Neural cell (in vitro differentiated cells): Measurements from ENCODE around the gene UBE2E3. TPM values are rescaled to one million over a fixed set of nuclear protein-coding genes. Genes with fewer than 3 reads are reported as not detected.

Experiments
- H2AFZ ChIP-seq: fragments of 200-600, 300-800 bp; sonication (generic), shearing (Covaris generic); 2 replicates; pipeline ENCODE4 v1.6.0; 2014; ENCODE audit warnings: low read depth, mild to moderate bottlenecking, antibody characterized with exemption, low read length, moderate library complexity
- H3F3A ChIP-seq: fragments of 200-600 bp; shearing (Covaris generic); 2 replicates; pipeline ENCODE4 v1.6.1; 2016; ENCODE audit warnings: mild to moderate bottlenecking, moderate library complexity, mixed read lengths, antibody characterized with exemption, low read length; ENCODE audit not compliant: insufficient read depth, poor library complexity, severe bottlenecking
- H3K27ac ChIP-seq: fragments of 200-600, 300-800 bp; sonication (generic), shearing (Covaris generic); 2 replicates; pipeline ENCODE4 v1.5.1; 2014; ENCODE audit warnings: mild to moderate bottlenecking, low read length, moderate library complexity
- H3K27me3 ChIP-seq: fragments of 300-800, 200-600 bp; sonication (generic), shearing (Covaris generic); 2 replicates; pipeline ENCODE4 v1.6.0; 2014; ENCODE audit warnings: mild to moderate bottlenecking, low read depth, low read length, moderate library complexity; ENCODE audit not compliant: insufficient read depth
- H3K36me3 ChIP-seq: fragments of 300-800, 200-600 bp; sonication (generic), shearing (Covaris generic); 2 replicates; pipeline ENCODE4 v1.5.1; 2014; ENCODE audit warnings: mild to moderate bottlenecking, antibody characterized with exemption, low read length, moderate library complexity; ENCODE audit not compliant: insufficient read depth
- H3K4me2 ChIP-seq: fragments of 300-800, 200-600 bp; sonication (generic), shearing (Covaris generic); 2 replicates; pipeline ENCODE4 v1.6.0; 2014; ENCODE audit warnings: mild to moderate bottlenecking, low read length
- H3K4me3 ChIP-seq: fragments of 300-800, 200-600 bp; sonication (generic), shearing (Covaris generic); 2 replicates; pipeline ENCODE4 v1.5.1; 2014; ENCODE audit warnings: mild to moderate bottlenecking, low read length, moderate library complexity
- H3K79me2 ChIP-seq: fragments of 200-600 bp; shearing (Covaris generic); replicated peaks from 2 replicates; pipeline ENCODE4 v1.6.0; 2014; ENCODE audit warnings: mild to moderate bottlenecking, low read length, moderate library complexity; ENCODE audit not compliant: insufficient read depth
- H3K9ac ChIP-seq: fragments of 300-800, 200-600 bp; sonication (generic), shearing (Covaris generic); 2 replicates; pipeline ENCODE4 v1.6.1; 2016; ENCODE audit warnings: mild to moderate bottlenecking, low read length, mixed read lengths
- H3K9me2 ChIP-seq: fragments of 200-600 bp; shearing (Covaris generic); 2 replicates; pipeline ENCODE4 v1.6.1; 2016; ENCODE audit warnings: mild to moderate bottlenecking, low read length, mixed read lengths; ENCODE audit not compliant: insufficient read depth
- H3K9me3 ChIP-seq: fragments of 200-600, 300-800 bp; sonication (generic), shearing (Covaris generic); 2 replicates; pipeline ENCODE4 v1.6.1; 2016; ENCODE audit warnings: mild to moderate bottlenecking, mixed run types, low read length, moderate library complexity, mixed read lengths
- H4K20me1 ChIP-seq: fragments of 200-600 bp; shearing (Covaris generic); 2 replicates; pipeline ENCODE4 v1.6.1; 2016; ENCODE audit warnings: mild to moderate bottlenecking, mixed run types; ENCODE audit not compliant: insufficient read depth
- EP300 ChIP-seq: fragments of 450-650 bp; conservative IDR thresholded peaks from 2 replicates; pipeline ENCODE4 v1.6.1; 2014; ENCODE audit warnings: antibody characterized with exemption, mild to moderate bottlenecking, moderate library complexity; ENCODE audit not compliant: poor library complexity, severe bottlenecking
- EZH2 ChIP-seq: fragments of 200-600, 300-800 bp; shearing (Covaris generic), sonication (generic); IDR thresholded peaks from 2 replicates; pipeline ENCODE4 v1.6.1; 2014; ENCODE audit warnings: antibody characterized with exemption, low read length, borderline replicate concordance, mild to moderate bottlenecking; ENCODE audit not compliant: insufficient read depth, poor library complexity, severe bottlenecking
- MXI1 ChIP-seq: fragments of 450-650 bp; conservative IDR thresholded peaks from 2 replicates; pipeline ENCODE4 v1.6.1; 2014; ENCODE audit warnings: antibody characterized with exemption, mild to moderate bottlenecking; ENCODE audit not compliant: poor library complexity, severe bottlenecking
- POLR2AphosphoS5 ChIP-seq: IDR thresholded peaks from 2 replicates; pipeline ENCODE4 v1.6.1; 2012
- RAD21 ChIP-seq: fragments of 450-650 bp; conservative IDR thresholded peaks from 2 replicates; pipeline ENCODE4 v1.6.1; 2014; ENCODE audit warnings: antibody characterized with exemption, mild to moderate bottlenecking, moderate library complexity
- REST ChIP-seq: IDR thresholded peaks from 2 replicates; pipeline ENCODE4 v1.6.1; 2012; ENCODE audit warnings: borderline replicate concordance
- SMC3 ChIP-seq: fragments of 450-650 bp; conservative IDR thresholded peaks from 2 replicates; pipeline ENCODE4 v1.6.1; 2014; ENCODE audit warnings: antibody characterized with exemption, mild to moderate bottlenecking, moderate library complexity; ENCODE audit not compliant: poor library complexity
- TAF1 ChIP-seq: IDR thresholded peaks from 2 replicates; pipeline ENCODE4 v1.6.1; 2012; ENCODE audit warnings: low read depth
- polyA plus RNA-seq: library from polyadenylated mRNA; depleted of rRNA; stranded (reverse); fragments of >200 nt; gene quantifications from 2 replicates; pipeline ENCODE4 v1.2.3, GENCODE V29; 2014
- TF ChIP-seq, protein P1 (sequence below): fragments of 450-650 bp; IDR thresholded peaks from 2 replicates; pipeline ENCODE4 v1.5.1; 2014; ENCODE audit warnings: antibody characterized with exemption, mild to moderate bottlenecking, moderate library complexity; ENCODE audit not compliant: poor library complexity, severe bottlenecking

Gene UBE2E3
- polyA plus RNA-seq, 1 donor from 2014 or later, result 337 TPM

GRCh38 chr2:180990794-180991193, 10.4 kb downstream of the UBE2E3 start:
- Histone ChIP-seq H2AFZ (no peak overlapping the region), H3K4me3 (no peak overlapping the region), H4K20me1 (no peaks in the 10 kb centered on the region), H3K9me2 (no peaks in the 10 kb centered on the region), H3K9me3 (no peaks in the 10 kb centered on the region), H3K27ac (no peak overlapping the region), H3F3A (no peaks in the 10 kb centered on the region), H3K27me3 (no peaks in the 10 kb centered on the region), H3K36me3 (no peaks in the 10 kb centered on the region), H3K79me2 (peaks cover 86% of the 10 kb centered on the region), H3K4me2 (no peak overlapping the region), H3K9ac (no peak overlapping the region)
- TF ChIP-seq, protein P1, sequence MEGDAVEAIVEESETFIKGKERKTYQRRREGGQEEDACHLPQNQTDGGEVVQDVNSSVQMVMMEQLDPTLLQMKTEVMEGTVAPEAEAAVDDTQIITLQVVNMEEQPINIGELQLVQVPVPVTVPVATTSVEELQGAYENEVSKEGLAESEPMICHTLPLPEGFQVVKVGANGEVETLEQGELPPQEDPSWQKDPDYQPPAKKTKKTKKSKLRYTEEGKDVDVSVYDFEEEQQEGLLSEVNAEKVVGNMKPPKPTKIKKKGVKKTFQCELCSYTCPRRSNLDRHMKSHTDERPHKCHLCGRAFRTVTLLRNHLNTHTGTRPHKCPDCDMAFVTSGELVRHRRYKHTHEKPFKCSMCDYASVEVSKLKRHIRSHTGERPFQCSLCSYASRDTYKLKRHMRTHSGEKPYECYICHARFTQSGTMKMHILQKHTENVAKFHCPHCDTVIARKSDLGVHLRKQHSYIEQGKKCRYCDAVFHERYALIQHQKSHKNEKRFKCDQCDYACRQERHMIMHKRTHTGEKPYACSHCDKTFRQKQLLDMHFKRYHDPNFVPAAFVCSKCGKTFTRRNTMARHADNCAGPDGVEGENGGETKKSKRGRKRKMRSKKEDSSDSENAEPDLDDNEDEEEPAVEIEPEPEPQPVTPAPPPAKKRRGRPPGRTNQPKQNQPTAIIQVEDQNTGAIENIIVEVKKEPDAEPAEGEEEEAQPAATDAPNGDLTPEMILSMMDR, result no peak
- TF ChIP-seq MXI1 (no peak), EP300 (no peak), SMC3 (no peak), REST (no peak), EZH2 (no peak), RAD21 (no peak), TAF1 (no peak), POLR2AphosphoS5 (no peak)

DNA sequence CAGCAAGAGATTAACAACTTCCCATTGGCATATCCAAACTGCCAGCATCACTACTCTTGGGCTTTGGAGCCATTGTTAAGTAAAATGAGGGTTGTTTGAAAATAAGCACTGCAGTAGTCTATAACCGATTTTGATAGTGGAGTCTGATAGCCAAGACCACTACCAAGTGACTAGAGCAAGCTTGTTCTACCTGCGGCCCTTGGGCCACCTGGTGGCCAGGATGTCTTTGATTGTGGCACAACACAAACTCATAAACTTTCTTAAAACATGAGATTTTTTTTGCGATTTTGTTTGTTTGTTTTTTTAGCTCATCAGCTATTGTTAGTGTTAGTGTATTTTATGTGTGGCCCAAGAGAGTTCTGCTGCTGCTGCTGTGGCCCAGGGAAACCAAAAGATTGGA, 11.0 kb downstream of the UBE2E3 start:
- TF ChIP-seq EZH2 (no peak), POLR2AphosphoS5 (no peak), EP300 (no peak), MXI1 (no peak), SMC3 (no peak), RAD21 (no peak), REST (no peak), TAF1 (no peak)
- TF ChIP-seq, protein P1, result no peak
- Histone ChIP-seq H3K36me3 (no peaks in the 10 kb centered on the region), H3K9me3 (no peaks in the 10 kb centered on the region), H3F3A (no peaks in the 10 kb centered on the region), H3K4me2 (no peak overlapping the region), H3K27me3 (no peaks in the 10 kb centered on the region), H3K79me2 (peaks cover 81% of the 10 kb centered on the region), H3K9ac (no peak overlapping the region), H2AFZ (no peak overlapping the region), H3K27ac (no peak overlapping the region), H4K20me1 (no peaks in the 10 kb centered on the region), H3K4me3 (no peak overlapping the region), H3K9me2 (no peaks in the 10 kb centered on the region)
